Peyer's patch (tissue), 4 donors: ENCODE measurements around the gene INSL3.

Experiments
- POLR2A ChIP-seq, 2 donors: fragments of 450-650 bp; IDR thresholded peaks; one replicate each; pipeline ENCODE4 v1.5.1; 2017; ENCODE audit warnings: antibody characterized with exemption in 2 of 2, mild to moderate bottlenecking in 2 of 2, moderate library complexity in 2 of 2
- TF ChIP-seq, protein P1 (sequence below), 6 experiments: fragments of 450-650 bp in 4 of 6; fragments of 200-600 bp in 2 of 6; sonication (generic) in 1 of 6; IDR thresholded peaks; one replicate each; pipeline ENCODE4 v1.5.1; 2017 to 2019; ENCODE audit warnings: antibody characterized with exemption in 6 of 6, mild to moderate bottlenecking in 3 of 6, moderate library complexity in 1 of 6

DNA sequence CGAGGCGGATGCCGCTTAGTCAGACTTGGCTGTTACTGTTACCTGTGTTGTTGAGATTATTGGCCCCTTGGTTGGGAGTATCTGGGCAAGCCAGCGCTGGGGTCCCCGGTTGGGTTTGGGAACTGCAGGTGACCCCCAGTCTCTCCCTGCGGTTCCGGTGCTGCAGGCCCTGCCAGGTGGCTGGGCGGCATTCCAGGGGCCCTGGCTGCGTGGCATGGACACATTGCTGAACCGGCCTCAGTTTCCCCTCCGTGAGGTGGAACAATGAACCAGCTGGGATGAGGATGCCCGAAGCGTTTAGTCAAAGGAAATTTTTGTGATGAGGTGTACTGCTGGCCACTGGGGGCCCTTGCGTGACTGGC, 25.8 kb downstream of the INSL3 start:
- TF ChIP-seq, protein P1, sequence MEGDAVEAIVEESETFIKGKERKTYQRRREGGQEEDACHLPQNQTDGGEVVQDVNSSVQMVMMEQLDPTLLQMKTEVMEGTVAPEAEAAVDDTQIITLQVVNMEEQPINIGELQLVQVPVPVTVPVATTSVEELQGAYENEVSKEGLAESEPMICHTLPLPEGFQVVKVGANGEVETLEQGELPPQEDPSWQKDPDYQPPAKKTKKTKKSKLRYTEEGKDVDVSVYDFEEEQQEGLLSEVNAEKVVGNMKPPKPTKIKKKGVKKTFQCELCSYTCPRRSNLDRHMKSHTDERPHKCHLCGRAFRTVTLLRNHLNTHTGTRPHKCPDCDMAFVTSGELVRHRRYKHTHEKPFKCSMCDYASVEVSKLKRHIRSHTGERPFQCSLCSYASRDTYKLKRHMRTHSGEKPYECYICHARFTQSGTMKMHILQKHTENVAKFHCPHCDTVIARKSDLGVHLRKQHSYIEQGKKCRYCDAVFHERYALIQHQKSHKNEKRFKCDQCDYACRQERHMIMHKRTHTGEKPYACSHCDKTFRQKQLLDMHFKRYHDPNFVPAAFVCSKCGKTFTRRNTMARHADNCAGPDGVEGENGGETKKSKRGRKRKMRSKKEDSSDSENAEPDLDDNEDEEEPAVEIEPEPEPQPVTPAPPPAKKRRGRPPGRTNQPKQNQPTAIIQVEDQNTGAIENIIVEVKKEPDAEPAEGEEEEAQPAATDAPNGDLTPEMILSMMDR (IDR thresholded peaks at IDR 0.05), result no peak
- TF ChIP-seq POLR2A (IDR thresholded peaks at IDR 0.05), result no peak
